Measurements from ENCODE around the gene TP53INP2. TPM values are rescaled to one million over a fixed set of nuclear protein-coding genes. Genes with fewer than 3 reads are reported as not detected.

The TP53INP2 gene
- total and polyA plus RNA-seq, 2 of the 8 experiments (the other 6 are each of a cell fraction or from before 2014, with no cell fraction given) = 2.4 to 4.8 TPM

DNA sequence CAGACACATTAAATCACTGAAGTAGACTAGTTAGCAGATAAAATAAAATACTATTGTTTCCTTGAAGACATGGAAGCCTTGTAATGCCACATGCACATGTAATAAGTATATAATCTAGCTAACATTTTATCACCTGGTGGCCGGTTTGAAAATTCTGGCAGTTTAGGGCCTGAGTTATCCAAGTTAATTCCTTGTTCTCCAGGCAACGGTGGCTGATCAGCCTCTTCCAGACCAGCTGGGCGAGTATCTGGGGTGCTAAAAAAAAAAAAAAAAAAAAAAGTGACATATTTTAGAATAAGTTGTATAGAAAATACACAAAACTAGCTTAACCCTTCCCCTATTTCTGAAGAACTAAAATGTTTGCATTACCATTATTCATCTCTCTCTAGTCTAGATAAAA lies 42.5 kb downstream of the TP53INP2 start:
- Histone ChIP-seq H3K9me3 (ENCODE audit: insufficient read depth in 2 of 2, low read depth in 1 of 2, low read length in 1 of 2) (no peaks in the 10 kb centered on the region), H3K79me1 (ENCODE audit: low read depth, low read length) (no peaks in the 10 kb centered on the region), H3K56ac (replicated peaks; ENCODE audit: insufficient read length, low read depth, low read length) (no peak overlapping the region), H2BK12ac (ENCODE audit: low read depth, low read length) (no peak overlapping the region), H3K27me3 (replicated peaks in 1 of 4; ENCODE audit: control insufficient read depth in 3 of 4, extremely low read depth in 1 of 4, insufficient read depth in 3 of 4, low read length in 3 of 4) (no peaks in the 10 kb centered on the region), H3K4me2 (ENCODE audit: insufficient read depth in 1 of 2, low read depth in 2 of 2, low read length in 2 of 2) (no peak overlapping the region), H3K4me1 (replicated peaks in 1 of 4; ENCODE audit: control insufficient read depth in 3 of 4, insufficient read depth in 4 of 4, low read length in 3 of 4) (no peaks in the 10 kb centered on the region), H3K18ac (ENCODE audit: extremely low read depth, low read length) (no peak overlapping the region), H2BK120ac (replicated peaks; ENCODE audit: low read depth, low read length) (no peak overlapping the region), H4K8ac (ENCODE audit: extremely low read depth, insufficient read depth, low read length) (no peak overlapping the region), H4K20me1 (replicated peaks in 1 of 2; ENCODE audit: control insufficient read depth in 1 of 2, insufficient read depth in 2 of 2, low read length in 2 of 2) (peaks cover 0 to 5% of the 10 kb centered on the region in 2 experiments), H4K5ac (ENCODE audit: insufficient read length, low read depth, low read length) (no peak overlapping the region), H3K23ac (ENCODE audit: insufficient read length) (no peak overlapping the region), H2BK15ac (ENCODE audit: low read length) (no peak overlapping the region), H2AK5ac (ENCODE audit: low read depth, low read length) (no peak overlapping the region), H3K27ac (ENCODE audit: low read depth, low read length) (no peak overlapping the region), H3K4me3 (ENCODE audit: extremely low read depth in 1 of 4, insufficient read depth in 2 of 4, low read depth in 3 of 4, low read length in 4 of 4) (no peak overlapping the region), H3K79me2 (ENCODE audit: control insufficient read depth in 1 of 2, insufficient read depth in 2 of 2, low read length in 2 of 2) (no peaks in the 10 kb centered on the region), H4K91ac (replicated peaks; ENCODE audit: insufficient read length, low read length) (no peak overlapping the region), H3K23me2 (ENCODE audit: low read depth, low read length) (no peaks in the 10 kb centered on the region), H2BK5ac (ENCODE audit: low read depth, low read length) (no peak overlapping the region), H2AFZ (ENCODE audit: low read length) (no peak overlapping the region), H2BK20ac (ENCODE audit: low read length) (no peak overlapping the region), H3K14ac (ENCODE audit: insufficient read length) (no peak overlapping the region), H3K4ac (replicated peaks; ENCODE audit: insufficient read length, low read depth, low read length) (no peak overlapping the region), H3K36me3 (ENCODE audit: control insufficient read depth in 2 of 4, insufficient read depth in 4 of 4, low read length in 3 of 4) (peaks cover 2 to 8% (median 3%) of the 10 kb centered on the region in 4 experiments; a peak in 6 of 8 replicates), H3K9ac (replicated peaks in 1 of 4; ENCODE audit: extremely low read depth in 1 of 4, low read depth in 3 of 4, low read length in 3 of 4) (no peak overlapping the region)
- DNase-seq (ENCODE audit: low read depth in 1 of 2, low spot score in 2 of 2) (no peak), FAIRE-seq (no peak)
- ChIA-PET CTCF (ENCODE audit: partially characterized antibody) (no interaction called here), POLR2A (ENCODE audit: partially characterized antibody) (no interaction called here)
- TF ChIP-seq CHD1 (IDR thresholded peaks at IDR 0.05; ENCODE audit: low read depth, low read length) = no peak
- no peak for TF ChIP-seq SP1 (IDR thresholded peaks at IDR 0.05; ENCODE audit: low read depth, low read length)
- TF ChIP-seq CBX5 (IDR thresholded peaks at IDR 0.05; ENCODE audit: low read depth, low read length) = no peak
- WGBS, 2 experiments (ENCODE audit: extremely low coverage in 1 of 2, insufficient coverage in 1 of 2, insufficient read length in 1 of 2, insufficient replicate concordance in 2 of 2, low coverage in 1 of 2, low lambda C conversion rate in 2 of 2, missing lambda C conversion rate in 1 of 2) = 87% methylated on average over 3 of the region's 3 CpGs; no CpG with 5 or more reads in 1 of the 2 experiments
